HCT116 (cell line): ENCODE data around the gene GSDMA. TPM values are rescaled to one million over a fixed set of nuclear protein-coding genes. Genes with fewer than 3 reads are reported as not detected.

Experiments
- ATAC-seq: fragments of 200-7000 bp; cut with Tn5 transposase; 2 replicates; pipeline ENCODE4 v1.9.1; 2020; ENCODE audit warnings: mild to moderate bottlenecking, moderate library complexity
- BruUV-seq: library from RNA; stranded (reverse); fragments of 400-500 nt; replicated peaks from 2 replicates; lab custom pipeline; 2021; lab: Mats Ljungman, UMichigan
- CTCF ChIA-PET: fragments of 300-600 bp; sonication (Branson Sonifier 250); formaldehyde crosslinking; loops from one replicate; lab custom pipeline; 2021; ENCODE audit warnings: antibody characterized with exemption; lab: Charles Lee
- POLR2A ChIA-PET: fragments of 300-600, 350-600 bp; sonication (Branson Sonifier 250); formaldehyde crosslinking; loops from one replicate; lab custom pipeline; 2021; ENCODE audit warnings: antibody characterized with exemption; lab: Charles Lee
- RAD21 ChIA-PET, 2 experiments: fragments of 300-600 bp; sonication (Branson Sonifier 250); formaldehyde crosslinking; loops; one replicate each; lab custom pipeline; 2023; ENCODE audit warnings: low total read pairs in 2 of 2; ENCODE audit not compliant: uncharacterized antibody in 2 of 2, unreplicated experiment in 2 of 2, low non-redundant PET in 1 of 2; lab: Charles Lee
- DNase-seq: peaks from one replicate; pipeline ENCODE4 v3.0.0-alpha.2; 2010; ENCODE audit warnings: low read depth, low spot score
- H2AFZ ChIP-seq: fragments of 200-600 bp; shearing (Covaris generic), sonication (generic); 2 replicates; pipeline ENCODE4 v1.6.1; 2017; ENCODE audit warnings: low read depth, mixed run types, mixed read lengths, antibody characterized with exemption, low read length; ENCODE audit not compliant: poor library complexity, severe bottlenecking
- H3K27ac ChIP-seq: 2 replicates; pipeline ENCODE4 v1.5.1; 2012; ENCODE audit warnings: low read depth, low read length
- H3K27me3 ChIP-seq: fragments of 200-600 bp; sonication (generic); 2 replicates; pipeline ENCODE4 v1.6.1; 2016; ENCODE audit warnings: mixed run types, low read length, mixed read lengths; ENCODE audit not compliant: insufficient read depth
- H3K36me3 ChIP-seq, 2 experiments: fragments of 200-500 bp in 1 of 2; fragments of 200-600 bp in 1 of 2; sonication (Bioruptor generic) in 1 of 2; sonication (generic) in 1 of 2; 2 replicates each; pipeline versions ENCODE4 v1.5.1 to v1.6.1; 2014 to 2016; ENCODE audit warnings: low read length in 2 of 2, inconsistent platforms in 1 of 2, mixed read lengths in 1 of 2, mixed run types in 1 of 2; ENCODE audit not compliant: insufficient read depth in 2 of 2, control insufficient read depth in 1 of 2
- H3K4me1 ChIP-seq, 2 experiments: fragments of 200-600 bp in 1 of 2; sonication (generic) in 1 of 2; 2 replicates each; pipeline versions ENCODE4 v1.5.1 to v1.6.1; 2012 to 2017; ENCODE audit warnings: low read length in 2 of 2, inconsistent platforms in 1 of 2, mild to moderate bottlenecking in 1 of 2, mixed read lengths in 1 of 2, mixed run types in 1 of 2, moderate library complexity in 1 of 2; ENCODE audit not compliant: insufficient read depth in 2 of 2, control insufficient read depth in 1 of 2
- H3K4me2 ChIP-seq: fragments of 200-600 bp; sonication (generic); 2 replicates; pipeline ENCODE4 v1.6.1; 2017; ENCODE audit warnings: mixed run types, low read length, mixed read lengths
- H3K4me3 ChIP-seq, 2 experiments: fragments of 200-600 bp in 1 of 2; sonication (generic) in 1 of 2; replicated peaks in 1 of 2; 2 replicates each; pipeline ENCODE4 v1.5.1; 2011 to 2016; ENCODE audit warnings: low read length in 2 of 2, control low read depth in 1 of 2, low read depth in 1 of 2, mild to moderate bottlenecking in 1 of 2, mixed read lengths in 1 of 2, mixed run types in 1 of 2
- H3K79me2 ChIP-seq: fragments of 200-600 bp; sonication (generic); 2 replicates; pipeline ENCODE4 v1.6.1; 2017; ENCODE audit warnings: mild to moderate bottlenecking, mixed run types, low read length, moderate library complexity, mixed read lengths; ENCODE audit not compliant: insufficient read depth
- H3K9ac ChIP-seq: fragments of 200-600 bp; sonication (generic); 2 replicates; pipeline ENCODE4 v1.6.1; 2016; ENCODE audit warnings: low read length, mixed read lengths
- H3K9me2 ChIP-seq: fragments of 200-600 bp; sonication (generic), shearing (Covaris generic); 2 replicates; pipeline ENCODE4 v1.6.1; 2017; ENCODE audit warnings: mixed run types, mild to moderate bottlenecking, moderate library complexity; ENCODE audit not compliant: insufficient read depth
- H3K9me3 ChIP-seq, 2 experiments: fragments of 200-500 bp in 1 of 2; fragments of 200-600 bp in 1 of 2; sonication (Bioruptor generic) in 1 of 2; sonication (generic) in 1 of 2; 2 replicates each; pipeline ENCODE4 v1.6.1; 2014 to 2017; ENCODE audit warnings: low read length in 2 of 2, mixed read lengths in 2 of 2, inconsistent platforms in 1 of 2, low read depth in 1 of 2, mild to moderate bottlenecking in 1 of 2, mixed run types in 1 of 2, moderate library complexity in 1 of 2; ENCODE audit not compliant: control insufficient read depth in 1 of 2, insufficient read depth in 1 of 2
- H4K20me1 ChIP-seq: fragments of 200-600 bp; sonication (generic), shearing (Covaris generic); 2 replicates; pipeline ENCODE4 v1.6.1; 2017; ENCODE audit warnings: mixed run types, mild to moderate bottlenecking, moderate library complexity; ENCODE audit not compliant: insufficient read depth
- CBX3 ChIP-seq: IDR thresholded peaks from 2 replicates; pipeline ENCODE4 v1.6.1; 2012; ENCODE audit warnings: low read depth
- CTCF ChIP-seq, 3 experiments: fragments of 200-600 bp in 1 of 3; sonication (generic) in 1 of 3; IDR thresholded peaks in 2 of 3; conservative IDR thresholded peaks in 1 of 3; 2 replicates each; pipeline ENCODE4 v1.5.1; 2012 to 2017; ENCODE audit warnings: low read depth in 2 of 3, low read length in 2 of 3, antibody characterized with exemption in 1 of 3, borderline replicate concordance in 1 of 3, control low read depth in 1 of 3, mild to moderate bottlenecking in 1 of 3, mixed read lengths in 1 of 3, mixed run types in 1 of 3, moderate library complexity in 1 of 3; ENCODE audit not compliant: insufficient read depth in 1 of 3
- EGR1 ChIP-seq: IDR thresholded peaks from 2 replicates; pipeline ENCODE4 v1.6.1; 2012; ENCODE audit warnings: low read depth
- FOSL1 ChIP-seq: IDR thresholded peaks from 2 replicates; pipeline ENCODE4 v1.6.1; 2012; ENCODE audit warnings: low read depth
- MAX ChIP-seq: IDR thresholded peaks from 2 replicates; pipeline ENCODE4 v1.6.1; 2012
- POLR2A ChIP-seq: IDR thresholded peaks from 2 replicates; pipeline ENCODE4 v1.7.0; 2011; ENCODE audit warnings: borderline replicate concordance; ENCODE audit not compliant: insufficient read depth, insufficient read length; ENCODE audit errors: extremely low read depth
- RAD21 ChIP-seq: IDR thresholded peaks from 2 replicates; pipeline ENCODE4 v1.6.1; 2012; ENCODE audit warnings: low read depth, mild to moderate bottlenecking
- REST ChIP-seq: IDR thresholded peaks from 2 replicates; pipeline ENCODE4 v1.6.1; 2012; ENCODE audit warnings: low read depth
- SIN3A ChIP-seq: IDR thresholded peaks from 2 replicates; pipeline ENCODE4 v1.6.1; 2012; ENCODE audit warnings: low read depth
- SP1 ChIP-seq: IDR thresholded peaks from 2 replicates; pipeline ENCODE4 v1.6.1; 2012; ENCODE audit warnings: low read depth
- SRF ChIP-seq: IDR thresholded peaks from 2 replicates; pipeline ENCODE4 v1.6.1; 2012; ENCODE audit warnings: low read depth
- ZFX ChIP-seq: fragments of 450-650 bp; IDR thresholded peaks from 2 replicates; pipeline ENCODE4 v1.6.1; 2017
- ZNF274 ChIP-seq: fragments of 200-500 bp; sonication (Bioruptor generic); IDR thresholded peaks from 2 replicates; pipeline ENCODE4 v1.6.1; 2014; ENCODE audit warnings: mild to moderate bottlenecking, low read depth, low read length, inconsistent platforms
- intact Hi-C: fragments of 100-400 bp; cut with micrococcal nuclease; formaldehyde crosslinking; loops from 2 replicates; pipeline ENCODE4 v1.10.0; 2022
- total RNA-seq: library from RNA; stranded (reverse); gene quantifications from one replicate; pipeline ENCODE4 v1.2.1, GENCODE V29; 2021; ENCODE audit not compliant: unreplicated experiment

Gene GSDMA
- total RNA-seq, 1 experiment from 2014 or later = not detected

- no peak overlapping the region for H3K9ac ChIP-seq
- intact Hi-C loops = no loop called here
- no peaks in the 10 kb centered on the region for H3K79me2 ChIP-seq
- H4K20me1 ChIP-seq = no peaks in the 10 kb centered on the region
- ChIA-PET POLR2A (no interaction called here), CTCF (interaction anchor here (1.5 kb wide), 1 partner anchor 9 kb away, joined by 6 read pairs; no protein-coding TSS in a partner anchor)
- H3K4me1 ChIP-seq = no peaks in the 10 kb centered on the region
- no peak overlapping the region for H2AFZ ChIP-seq
- no peak overlapping the region for H3K27ac ChIP-seq
- no peaks in the 10 kb centered on the region for H3K27me3 ChIP-seq
- no peaks in the 10 kb centered on the region for H3K36me3 ChIP-seq
- BruUV-seq = no TSS peak
- no peak overlapping the region for H3K4me2 ChIP-seq
- ATAC-seq = no peak
- H3K9me2 ChIP-seq = no peaks in the 10 kb centered on the region
- TF ChIP-seq RAD21 (no peak), SIN3A (no peak), ZFX (no peak), CBX3 (no peak), SRF (no peak), ZNF274 (no peak), REST (no peak), SP1 (no peak), MAX (no peak), FOSL1 (no peak), POLR2A (no peak), CTCF (IDR thresholded peaks at IDR 0.05 in 2 of 3, conservative IDR thresholded peaks at IDR 0.05 in 1 of 3; ENCODE audit: borderline replicate concordance in 1 of 3, insufficient read depth in 1 of 3, low read depth in 2 of 3, low read length in 2 of 3) (no peak), EGR1 (no peak)
- TF ChIP-seq, all 23 proteins: peak for 0
- no peak overlapping the region for H3K4me3 ChIP-seq
- H3K9me3 ChIP-seq = no peaks in the 10 kb centered on the region
- RAD21 ChIA-PET = no interaction called here
- DNase-seq = no peak
Measured at GRCh38 chr17:40004712-40005111, 41.9 kb downstream of the GSDMA start.
